Brain microvascular endothelial cell (primary cell): ENCODE measurements around the gene STK10.
A peak's percentile ranks its signal among the peaks of the same experiment; 100 is the strongest.

Experiments
- DNase-seq: peaks from one replicate; pipeline ENCODE4 v3.0.0-alpha.2; 2020
- H3K27ac ChIP-seq: fragments of 250-450 bp; sonication (Bioruptor Pico); 2 replicates; pipeline ENCODE4 v1.5.1; 2020; ENCODE audit warnings: mild to moderate bottlenecking, moderate library complexity
- H3K27me3 ChIP-seq: fragments of 250-450 bp; sonication (Bioruptor Pico); replicated peaks from 2 replicates; pipeline ENCODE4 v1.5.1; 2020; ENCODE audit warnings: mild to moderate bottlenecking
- H3K36me3 ChIP-seq: fragments of 250-450 bp; sonication (Bioruptor Pico); replicated peaks from 2 replicates; pipeline ENCODE4 v1.5.1; 2020; ENCODE audit warnings: mild to moderate bottlenecking
- H3K4me3 ChIP-seq: 2 replicates; pipeline ENCODE4 v1.5.1; 2011; ENCODE audit warnings: low read depth, mild to moderate bottlenecking, control low read depth, low read length, moderate library complexity
- CTCF ChIP-seq: IDR thresholded peaks from 2 replicates; pipeline ENCODE4 v1.5.1; 2011; ENCODE audit warnings: low read depth, mild to moderate bottlenecking, moderate library complexity, low read length, control low read depth, inconsistent platforms; ENCODE audit errors: missing control alignments
- in situ Hi-C: cut with HindIII; loops from 2 replicates; pipeline ENCODE4 v1.10.0; 2017; ENCODE audit warnings: low sequenced_read_pairs, low pct_ligation_motif_present

The STK10 gene

GRCh38 chr5:172145870-172146747, 41.9 kb downstream of the STK10 start:
- Histone ChIP-seq H3K4me3 (no peak overlapping the region), H3K27me3 (no peaks in the 10 kb centered on the region), H3K27ac (no peak overlapping the region), H3K36me3 (peaks cover 12% of the 10 kb centered on the region)
- no peak for TF ChIP-seq CTCF
- no peak for DNase-seq
- in situ Hi-C loops = no loop called here

- DNase-seq = no peak
- no peak overlapping the region for H3K27ac ChIP-seq
- in situ Hi-C loops = no loop called here
- no peak overlapping the region for H3K4me3 ChIP-seq
- peaks cover 12% of the 10 kb centered on the region for H3K36me3 ChIP-seq
- TF ChIP-seq CTCF = no peak
- H3K27me3 ChIP-seq = no peaks in the 10 kb centered on the region
Observed at GRCh38 chr5:172144931-172145869, 42.8 kb downstream of the STK10 start.

GRCh38 chr5:172144291-172144815, 43.7 kb downstream of the STK10 start:
- peak; percentile 24 for DNase-seq
- Histone ChIP-seq H3K36me3 (peaks cover 12% of the 10 kb centered on the region), H3K27me3 (no peaks in the 10 kb centered on the region), H3K4me3 (no peak overlapping the region), H3K27ac (no peak overlapping the region)
- TF ChIP-seq CTCF = no peak
- in situ Hi-C loops = no loop called here

GRCh38 chr5:172143875-172144274, 44.1 kb downstream of the STK10 start:
- no peak for TF ChIP-seq CTCF
- H3K27me3 ChIP-seq = no peaks in the 10 kb centered on the region
- in situ Hi-C loops = no loop called here
- DNase-seq = no peak
- H3K27ac ChIP-seq = no peak overlapping the region
- peaks cover 12% of the 10 kb centered on the region for H3K36me3 ChIP-seq
- H3K4me3 ChIP-seq = no peak overlapping the region

GRCh38 chr5:172142709-172143215, 45.3 kb downstream of the STK10 start:
- H3K4me3 ChIP-seq = no peak overlapping the region
- H3K36me3 ChIP-seq = peaks cover 1% of the 10 kb centered on the region
- H3K27me3 ChIP-seq = no peaks in the 10 kb centered on the region
- DNase-seq = peak; percentile 61
- TF ChIP-seq CTCF = peak; percentile 14
- in situ Hi-C loops = no loop called here
- H3K27ac ChIP-seq = no peak overlapping the region
